NCI-H2029 (cell line): ENCODE measurements around the gene H6PD.

Source experiments
- DNase-seq: peaks from one replicate; lab custom pipeline; 2025; lab: John Stamatoyannopoulos, UW

H6PD gene

DNA sequence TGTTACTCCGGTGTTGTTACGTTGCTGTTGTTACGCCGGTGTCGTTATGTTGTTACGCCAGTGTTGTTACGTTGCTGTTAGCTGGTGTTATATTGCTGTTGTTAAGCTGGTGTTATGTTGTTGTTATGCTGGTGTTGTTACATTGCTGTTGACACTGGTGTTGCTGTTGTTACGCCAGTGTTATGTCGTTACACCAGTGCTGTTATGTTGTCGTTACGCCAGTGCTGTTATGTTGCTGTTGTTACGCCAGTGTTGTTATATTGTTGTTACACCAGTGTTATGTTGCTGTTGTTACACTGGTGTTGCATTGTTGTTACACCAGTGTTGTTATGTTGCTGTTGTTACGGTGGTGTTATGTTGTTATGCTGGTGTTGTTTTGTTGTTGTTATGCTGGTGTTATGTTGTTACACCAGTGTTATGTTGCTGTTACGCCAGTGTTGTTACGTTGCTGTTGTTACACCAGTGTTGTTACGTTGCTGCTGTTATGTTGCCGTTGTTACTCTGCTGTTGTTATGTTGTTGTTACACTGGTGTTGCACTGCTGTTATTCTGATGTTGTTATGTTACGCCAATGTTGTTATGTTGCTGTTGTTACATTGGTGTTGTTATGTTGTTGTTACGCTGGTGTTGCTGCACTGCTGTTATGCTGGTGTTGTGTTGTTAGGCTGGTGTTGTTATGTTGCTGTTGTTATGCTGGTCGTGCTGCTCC is 25.6 kb downstream of the H6PD start:
- DNase-seq, result no peak

DNA sequence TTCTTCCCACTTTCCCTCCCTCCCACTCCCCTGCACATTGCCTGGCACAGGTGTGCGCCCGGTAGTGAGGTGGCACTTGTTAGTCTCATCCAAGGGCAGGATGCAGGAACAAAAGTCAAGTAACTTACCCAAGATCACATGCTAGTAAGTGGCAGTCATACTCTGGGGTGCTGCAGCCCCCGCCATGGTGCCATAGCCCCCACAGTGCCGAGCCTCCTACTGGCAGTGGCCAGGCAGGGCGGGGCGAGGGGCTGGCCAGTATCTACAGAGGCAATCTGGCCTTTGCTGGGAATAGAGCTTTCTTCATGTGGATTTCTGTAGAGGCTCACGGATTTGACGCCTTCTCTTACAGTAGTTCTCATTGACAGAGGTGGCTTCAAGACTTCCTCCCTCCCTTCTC is 26.9 kb downstream of the H6PD start:
- DNase-seq, result no peak

GRCh38 chr1:9262096-9262986 is 27.8 kb downstream of the H6PD start:
- DNase-seq, result no peak

DNA sequence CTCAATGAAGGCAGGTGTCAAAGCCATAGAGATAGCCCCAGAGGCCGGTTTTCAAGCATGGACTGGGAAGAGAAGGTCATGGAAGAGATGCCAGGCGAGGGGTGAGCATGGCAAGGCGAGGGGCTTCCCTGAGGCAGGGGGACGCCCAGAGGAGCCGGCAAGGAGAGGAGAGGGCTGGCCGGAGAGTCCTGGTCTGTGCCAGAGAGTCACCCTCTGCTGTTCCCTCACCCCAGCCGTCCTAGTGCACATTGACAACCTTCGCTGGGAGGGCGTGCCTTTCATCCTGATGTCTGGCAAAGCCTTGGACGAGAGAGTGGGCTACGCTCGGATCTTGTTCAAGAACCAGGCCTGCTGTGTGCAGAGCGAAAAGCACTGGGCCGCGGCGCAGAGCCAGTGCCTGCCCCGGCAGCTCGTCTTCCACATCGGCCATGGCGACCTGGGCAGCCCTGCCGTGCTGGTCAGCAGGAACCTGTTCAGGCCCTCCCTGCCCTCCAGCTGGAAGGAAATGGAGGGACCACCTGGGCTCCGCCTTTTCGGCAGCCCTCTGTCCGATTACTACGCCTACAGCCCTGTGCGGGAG is 28.8 kb downstream of the H6PD start:
- DNase-seq, result no peak

DNA sequence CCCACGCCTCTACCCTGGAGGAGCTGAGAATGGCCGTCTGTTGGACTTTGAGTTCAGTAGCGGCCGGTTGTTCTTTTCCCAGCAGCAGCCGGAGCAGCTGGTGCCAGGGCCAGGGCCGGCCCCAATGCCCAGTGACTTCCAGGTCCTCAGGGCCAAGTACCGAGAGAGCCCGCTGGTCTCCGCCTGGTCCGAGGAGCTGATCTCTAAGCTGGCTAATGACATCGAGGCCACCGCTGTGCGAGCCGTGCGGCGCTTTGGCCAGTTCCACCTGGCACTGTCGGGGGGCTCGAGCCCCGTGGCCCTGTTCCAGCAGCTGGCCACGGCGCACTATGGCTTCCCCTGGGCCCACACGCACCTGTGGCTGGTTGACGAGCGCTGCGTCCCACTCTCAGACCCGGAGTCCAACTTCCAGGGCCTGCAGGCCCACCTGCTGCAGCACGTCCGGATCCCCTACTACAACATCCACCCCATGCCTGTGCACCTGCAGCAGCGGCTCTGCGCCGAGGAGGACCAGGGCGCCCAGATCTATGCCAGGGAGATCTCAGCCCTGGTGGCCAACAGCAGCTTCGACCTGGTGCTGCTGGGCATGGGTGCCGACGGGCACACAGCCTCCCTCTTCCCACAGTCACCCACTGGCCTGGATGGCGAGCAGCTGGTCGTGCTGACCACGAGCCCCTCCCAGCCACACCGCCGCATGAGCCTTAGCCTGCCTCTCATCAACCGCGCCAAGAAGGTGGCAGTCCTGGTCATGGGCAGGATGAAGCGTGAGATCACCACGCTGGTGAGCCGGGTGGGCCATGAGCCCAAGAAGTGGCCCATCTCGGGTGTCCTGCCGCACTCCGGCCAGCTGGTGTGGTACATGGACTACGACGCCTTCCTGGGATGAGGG is 29.7 kb downstream of the H6PD start:
- DNase-seq, result no peak

DNA sequence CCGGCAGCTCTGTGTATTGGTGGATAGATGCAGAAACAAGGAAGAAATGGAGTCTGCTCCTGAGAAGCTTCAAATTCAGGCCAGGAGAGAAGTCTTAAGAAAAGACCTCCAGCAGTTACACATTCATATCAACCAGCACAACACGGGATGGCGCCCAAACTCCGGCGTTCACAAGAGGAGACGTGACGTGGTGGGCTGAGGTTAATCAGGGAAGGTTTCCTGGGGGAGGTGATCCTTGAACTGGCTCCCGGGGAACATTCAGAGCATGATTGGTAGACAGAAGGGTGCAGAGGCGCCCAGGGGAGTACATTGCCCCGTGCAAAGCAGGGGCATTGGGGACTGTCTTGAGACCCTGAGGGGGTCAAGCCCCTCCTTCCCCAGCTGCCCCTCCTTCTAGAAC is 30.5 kb downstream of the H6PD start:
- DNase-seq, result no peak

DNA sequence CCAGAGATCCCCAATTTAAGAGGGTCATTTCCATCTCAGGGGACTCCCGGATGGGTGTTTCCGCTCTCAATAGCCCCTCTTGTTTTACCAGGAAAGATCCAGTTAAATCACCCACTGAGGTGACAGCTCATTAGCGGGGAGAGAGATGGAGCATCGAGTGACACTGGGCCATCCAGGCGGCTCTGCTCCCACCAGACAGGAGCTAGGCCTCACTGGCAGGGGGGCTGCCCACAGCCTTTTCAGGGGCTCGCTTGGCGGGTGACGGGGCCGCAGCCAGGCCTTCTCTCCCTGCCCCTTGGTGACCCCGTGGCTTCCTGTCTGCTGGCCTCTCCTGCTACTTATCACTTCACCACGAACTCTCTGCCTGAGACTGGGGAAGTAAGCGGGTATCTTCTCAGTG is 31.4 kb downstream of the H6PD start:
- DNase-seq, result no peak

GRCh38 chr1:9267352-9267686 is 32.7 kb downstream of the H6PD start:
- no peak for DNase-seq

- DNase-seq, result no peak
These were observed 33.4 kb downstream of the H6PD start for GRCh38 chr1:9267827-9268581.

DNA sequence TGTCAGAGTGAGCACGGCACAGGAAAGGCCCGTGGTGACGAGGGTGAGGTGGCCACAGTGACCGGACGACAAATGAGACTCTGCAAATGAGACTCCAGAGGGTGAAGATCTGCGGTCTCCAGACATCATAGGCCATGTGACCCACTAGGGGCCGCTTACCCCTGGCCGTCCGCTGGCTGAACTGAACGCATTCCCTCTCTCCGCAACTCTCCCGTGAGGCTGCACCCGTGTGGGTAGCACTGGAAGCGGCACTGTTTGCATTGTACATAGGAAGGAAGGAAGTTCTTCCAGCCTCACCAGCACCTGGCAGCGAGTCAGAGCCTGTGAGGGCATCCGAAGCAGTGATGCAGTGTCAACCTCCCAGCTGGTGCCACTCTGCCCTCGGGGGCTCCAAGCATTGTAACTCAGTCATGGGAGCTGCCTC is 34.5 kb downstream of the H6PD start:
- DNase-seq, result no peak

GRCh38 chr1:9269721-9270120 is 35.1 kb downstream of the H6PD start:
- DNase-seq, result no peak

GRCh38 chr1:9270290-9270883 is 35.8 kb downstream of the H6PD start:
- peak; percentile 64 for DNase-seq

DNA sequence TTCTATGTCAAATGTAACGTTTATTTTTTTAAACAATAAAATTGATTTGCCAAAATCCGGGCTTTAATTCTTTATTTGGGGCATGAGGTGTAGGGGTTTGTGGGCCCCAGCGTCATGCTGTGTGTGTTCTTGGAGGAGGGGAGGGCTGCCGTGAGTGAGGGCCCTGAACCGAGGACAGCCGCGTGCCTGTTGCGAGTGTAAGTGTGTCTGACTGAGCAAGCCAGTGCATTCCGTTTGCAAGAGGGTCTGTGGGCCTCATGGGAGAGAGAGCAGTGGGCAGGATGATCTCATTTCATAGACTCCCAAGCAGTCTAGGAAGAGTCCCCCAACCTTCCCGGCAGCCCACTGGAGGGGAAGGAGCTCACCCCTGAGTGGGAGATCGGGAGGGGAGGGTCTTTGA is 36.7 kb downstream of the H6PD start:
- no peak for DNase-seq

- DNase-seq, result no peak
These were observed 37.5 kb downstream of the H6PD start for GRCh38 chr1:9271861-9272595.

- no peak for DNase-seq
These were observed 38.6 kb downstream of the H6PD start for GRCh38 chr1:9273177-9273576.

DNA sequence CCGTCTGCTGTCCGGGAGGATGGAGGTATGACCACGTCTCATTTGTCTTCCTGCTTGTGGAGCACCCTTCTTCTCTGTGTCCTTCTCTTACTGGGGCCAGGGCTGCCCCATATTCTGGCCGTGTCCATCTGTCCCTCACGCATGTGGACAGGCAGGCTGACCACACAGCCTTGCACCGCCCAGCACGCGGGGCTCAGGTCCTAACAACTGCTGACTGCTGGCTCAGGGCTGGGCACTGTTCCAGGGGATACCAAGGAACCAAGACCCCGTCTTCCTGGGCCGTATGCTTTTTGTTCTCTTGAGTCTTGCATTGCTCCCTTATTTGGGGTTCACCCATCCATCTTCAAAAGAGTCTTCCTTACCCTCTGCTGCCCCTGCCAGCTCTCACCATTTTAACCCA is 40.6 kb downstream of the H6PD start:
- DNase-seq, result no peak

GRCh38 chr1:9275567-9276034 is 41.0 kb downstream of the H6PD start:
- no peak for DNase-seq

GRCh38 chr1:9278116-9278515 is 43.5 kb downstream of the H6PD start:
- no peak for DNase-seq

GRCh38 chr1:9278585-9279153 is 44.1 kb downstream of the H6PD start:
- DNase-seq, result no peak
